ENCODE data around the gene DPYSL4. TPM values are rescaled to one million over a fixed set of nuclear protein-coding genes. Genes with fewer than 3 reads are reported as not detected.

DPYSL4 gene
- total RNA-seq, 1 experiment from 2014 or later: 26.3 TPM

DNA sequence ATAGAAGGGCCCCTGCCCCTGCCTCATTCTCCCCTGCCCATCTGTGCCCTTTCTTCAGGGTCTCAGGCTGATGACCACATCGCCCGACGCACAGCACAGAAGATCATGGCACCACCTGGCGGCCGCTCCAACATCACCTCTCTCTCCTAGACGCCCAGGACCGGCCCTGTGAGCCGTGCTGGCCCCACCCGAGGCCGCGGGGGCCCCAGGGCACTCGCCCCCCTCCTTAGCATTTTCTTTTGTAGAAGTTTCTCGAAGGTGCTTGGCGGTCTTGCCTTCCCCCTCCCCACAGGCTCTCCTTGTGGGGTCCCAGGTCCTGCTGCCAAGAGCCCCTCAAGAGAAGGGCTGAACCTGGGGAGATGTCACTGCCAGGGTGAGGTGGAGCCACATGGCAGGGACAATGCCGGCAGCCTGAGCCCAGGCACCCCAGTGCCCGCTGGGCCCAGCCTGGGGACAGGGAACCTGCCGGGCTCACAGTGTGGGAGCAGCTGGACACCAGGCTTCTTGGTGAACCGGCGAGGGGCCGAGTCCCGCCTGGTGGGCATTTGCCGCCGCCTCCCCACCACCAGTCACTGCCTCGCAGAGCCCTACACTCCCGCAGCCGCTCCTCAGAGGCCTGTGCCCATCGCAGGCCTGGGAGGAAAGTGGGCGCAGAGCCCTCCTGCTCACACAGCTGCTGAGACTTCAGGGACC is 18.2 kb downstream of the DPYSL4 start:
- Mint-ChIP-seq H3K4me1 (no peaks in the 10 kb centered on the region), H3K36me3 (ENCODE audit: insufficient read depth in 1 of 3, low read depth in 3 of 3) (peaks cover 0 to 5% (median 0%) of the 10 kb centered on the region in 3 experiments; a peak in 2 of 7 replicates), H3K27me3 (ENCODE audit: low read depth) (no peaks in the 10 kb centered on the region), H3K9me3 (no peaks in the 10 kb centered on the region), H3K27ac (no peak overlapping the region; a peak in 1 of 7 replicates), H3K4me3 (no peak overlapping the region)
- H3K79me2 ChIP-seq (ENCODE audit: insufficient read depth, low read length): no peaks in the 10 kb centered on the region
- TF ChIP-seq, protein P1, sequence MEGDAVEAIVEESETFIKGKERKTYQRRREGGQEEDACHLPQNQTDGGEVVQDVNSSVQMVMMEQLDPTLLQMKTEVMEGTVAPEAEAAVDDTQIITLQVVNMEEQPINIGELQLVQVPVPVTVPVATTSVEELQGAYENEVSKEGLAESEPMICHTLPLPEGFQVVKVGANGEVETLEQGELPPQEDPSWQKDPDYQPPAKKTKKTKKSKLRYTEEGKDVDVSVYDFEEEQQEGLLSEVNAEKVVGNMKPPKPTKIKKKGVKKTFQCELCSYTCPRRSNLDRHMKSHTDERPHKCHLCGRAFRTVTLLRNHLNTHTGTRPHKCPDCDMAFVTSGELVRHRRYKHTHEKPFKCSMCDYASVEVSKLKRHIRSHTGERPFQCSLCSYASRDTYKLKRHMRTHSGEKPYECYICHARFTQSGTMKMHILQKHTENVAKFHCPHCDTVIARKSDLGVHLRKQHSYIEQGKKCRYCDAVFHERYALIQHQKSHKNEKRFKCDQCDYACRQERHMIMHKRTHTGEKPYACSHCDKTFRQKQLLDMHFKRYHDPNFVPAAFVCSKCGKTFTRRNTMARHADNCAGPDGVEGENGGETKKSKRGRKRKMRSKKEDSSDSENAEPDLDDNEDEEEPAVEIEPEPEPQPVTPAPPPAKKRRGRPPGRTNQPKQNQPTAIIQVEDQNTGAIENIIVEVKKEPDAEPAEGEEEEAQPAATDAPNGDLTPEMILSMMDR (conservative IDR thresholded peaks at IDR 0.05): peak; percentile 42
- H3T11ph ChIP-seq (ENCODE audit: low read length): no peak overlapping the region
- H3K9ac ChIP-seq (ENCODE audit: extremely low read depth, insufficient read length, low read length): no peak overlapping the region
- no peak overlapping the region for H3K56ac ChIP-seq (ENCODE audit: insufficient read length, low read depth, low read length)
- H3K14ac ChIP-seq (ENCODE audit: insufficient read depth, low read length): no peak overlapping the region
- H2AFZ ChIP-seq (ENCODE audit: low read length): no peak overlapping the region
- no peak overlapping the region for H2AK5ac ChIP-seq (ENCODE audit: insufficient read length, low read length)
- DNase-seq: no peak
- H3K18ac ChIP-seq (ENCODE audit: insufficient read length, low read depth, low read length): no peak overlapping the region
- no peak overlapping the region for H2BK5ac ChIP-seq (ENCODE audit: insufficient read length, low read length)
- H3K79me1 ChIP-seq (ENCODE audit: insufficient read depth, low read depth, low read length, poor library complexity, severe bottlenecking): no peaks in the 10 kb centered on the region
- no peak overlapping the region for H2BK120ac ChIP-seq (ENCODE audit: low read depth, low read length, poor library complexity, severe bottlenecking)
- H2BK15ac ChIP-seq (ENCODE audit: low read depth, low read length): no peak overlapping the region
- no peak overlapping the region for H2BK12ac ChIP-seq (ENCODE audit: insufficient read length, low read depth, low read length)
- no peak overlapping the region for H4K5ac ChIP-seq (ENCODE audit: insufficient read length, low read depth, low read length)
- no peak overlapping the region for H3K4ac ChIP-seq (ENCODE audit: low read depth, low read length)
- WGBS (ENCODE audit: extremely low coverage, insufficient read length, low lambda C conversion rate): no CpG with 5 or more reads among the region's 28 CpGs
- H2BK20ac ChIP-seq (ENCODE audit: low read depth, low read length, poor library complexity, severe bottlenecking): no peak overlapping the region
- no peaks in the 10 kb centered on the region for H4K20me1 ChIP-seq (ENCODE audit: control insufficient read depth, insufficient read depth, insufficient read length)
- no peaks in the 10 kb centered on the region for H3K9me3 ChIP-seq (ENCODE audit: control insufficient read depth, low read depth, low read length)
- H3K23me2 ChIP-seq (ENCODE audit: insufficient read length, low read depth, low read length, poor library complexity, severe bottlenecking): no peaks in the 10 kb centered on the region
- no peak overlapping the region for H3K27ac ChIP-seq (ENCODE audit: insufficient read length, low read depth, low read length)
- H4K8ac ChIP-seq (replicated peaks; ENCODE audit: insufficient read length, low read depth, low read length): no peak overlapping the region
- no peak overlapping the region for H3K23ac ChIP-seq (ENCODE audit: insufficient read length, low read depth, low read length)
- no peaks in the 10 kb centered on the region for H3K27me3 ChIP-seq (ENCODE audit: insufficient read depth, low read length)
- H3K4me2 ChIP-seq (ENCODE audit: insufficient read depth, insufficient read length, low read length): no peak overlapping the region
- H3K4me1 ChIP-seq (ENCODE audit: insufficient read depth, low read length): no peaks in the 10 kb centered on the region
- no peak overlapping the region for H4K91ac ChIP-seq (ENCODE audit: insufficient read length, low read depth, low read length)

Measured in H9 (cell line).